Ascending aorta (tissue), 2 donors: ENCODE measurements around the gene AIF1. TPM values are rescaled to one million over a fixed set of nuclear protein-coding genes. Genes with fewer than 3 reads are reported as not detected.

Source experiments
- DNase-seq, 2 donors: peaks; one replicate each; pipeline ENCODE4 v3.0.0-alpha.2; 2019; ENCODE audit warnings: low spot score in 2 of 2
- H3K27ac ChIP-seq, 2 donors: fragments of 200-600 bp; sonication (generic); one replicate each; pipeline ENCODE4 v1.5.1; 2016 to 2017; ENCODE audit warnings: mild to moderate bottlenecking in 1 of 2
- H3K27me3 ChIP-seq: fragments of 200-600 bp; sonication (generic); one replicate; pipeline ENCODE4 v1.5.1; 2017
- H3K36me3 ChIP-seq, 2 donors: fragments of 200-600 bp; sonication (generic); one replicate each; pipeline ENCODE4 v1.5.1; 2016
- H3K4me1 ChIP-seq, 2 donors: fragments of 200-600 bp; sonication (generic); one replicate each; pipeline ENCODE4 v1.5.1; 2016 to 2017; ENCODE audit warnings: mild to moderate bottlenecking in 1 of 2
- H3K4me3 ChIP-seq, 2 donors: fragments of 200-600 bp; sonication (generic); one replicate each; pipeline ENCODE4 v1.5.1; 2016 to 2017; ENCODE audit warnings: mild to moderate bottlenecking in 1 of 2
- H3K9me3 ChIP-seq, 2 donors: fragments of 200-600 bp; sonication (generic); one replicate each; pipeline ENCODE4 v1.5.1; 2016
- CTCF ChIP-seq, 3 experiments: fragments of 200-600 bp in 2 of 3; fragments of 450-650 bp in 1 of 3; sonication (generic) in 2 of 3; IDR thresholded peaks; one replicate each; pipeline ENCODE4 v1.5.1; 2016 to 2019; ENCODE audit warnings: antibody characterized with exemption in 3 of 3, mild to moderate bottlenecking in 1 of 3, moderate library complexity in 1 of 3
- intact Hi-C: fragments of 100-400 bp; cut with DNase I; formaldehyde crosslinking; loops from one replicate; pipeline ENCODE4 v1.15.1; 2023
- total RNA-seq: library from RNA; depleted of rRNA; stranded (reverse); fragments of >200 nt; gene quantifications from one replicate; pipeline ENCODE4 v1.1.0, GENCODE V29; 2016

The AIF1 gene
- total RNA-seq, 1 donor from 2014 or later = 1.7 TPM

- TF ChIP-seq CTCF (IDR thresholded peaks at IDR 0.05) = no peak
- Histone ChIP-seq H3K4me1 (no peaks in the 10 kb centered on the region), H3K36me3 (peaks cover 93 to 96% of the 10 kb centered on the region in 2 donors), H3K9me3 (no peaks in the 10 kb centered on the region), H3K27me3 (no peaks in the 10 kb centered on the region), H3K27ac (no peak overlapping the region), H3K4me3 (no peak overlapping the region)
- DNase-seq = no peak
- intact Hi-C loops = loop anchor here (10.0 kb wide), 1 partner anchor 1347 kb away; no protein-coding TSS in a partner anchor
These were observed 12.8 kb downstream of the AIF1 start for GRCh38 chr6:31627690-31628287.

- intact Hi-C loops = loop anchor here (10.0 kb wide), 1 partner anchor 1346 kb away; no protein-coding TSS in a partner anchor
- Histone ChIP-seq H3K9me3 (no peaks in the 10 kb centered on the region), H3K27ac (no peak overlapping the region), H3K36me3 (peaks cover 97 to 100% of the 10 kb centered on the region in 2 donors), H3K4me1 (no peaks in the 10 kb centered on the region), H3K4me3 (no peak overlapping the region), H3K27me3 (no peaks in the 10 kb centered on the region)
- no peak for DNase-seq
- TF ChIP-seq CTCF (IDR thresholded peaks at IDR 0.05) = no peak
These were observed 14.0 kb downstream of the AIF1 start for GRCh38 chr6:31629014-31629413.

GRCh38 chr6:31630177-31630934, 15.3 kb downstream of the AIF1 start:
- H3K9me3 ChIP-seq = no peaks in the 10 kb centered on the region
- TF ChIP-seq CTCF (IDR thresholded peaks at IDR 0.05) = no peak
- H3K27me3 ChIP-seq = no peaks in the 10 kb centered on the region
- DNase-seq = no peak
- no peaks in the 10 kb centered on the region for H3K4me1 ChIP-seq
- peaks cover 97 to 100% of the 10 kb centered on the region in 2 donors for H3K36me3 ChIP-seq
- no peak overlapping the region for H3K27ac ChIP-seq
- H3K4me3 ChIP-seq = no peak overlapping the region
- intact Hi-C loops = no loop called here

GRCh38 chr6:31631209-31631608, 16.2 kb downstream of the AIF1 start:
- H3K27ac ChIP-seq = no peak overlapping the region
- no peak overlapping the region for H3K4me3 ChIP-seq
- DNase-seq = no peak
- TF ChIP-seq CTCF (IDR thresholded peaks at IDR 0.05) = no peak
- H3K36me3 ChIP-seq = peaks cover 97 to 100% of the 10 kb centered on the region in 2 donors
- H3K4me1 ChIP-seq = no peaks in the 10 kb centered on the region
- no peaks in the 10 kb centered on the region for H3K27me3 ChIP-seq
- no peaks in the 10 kb centered on the region for H3K9me3 ChIP-seq
- intact Hi-C loops = no loop called here

- TF ChIP-seq CTCF (IDR thresholded peaks at IDR 0.05) = no peak
- no peak overlapping the region for H3K4me3 ChIP-seq
- peaks cover 97 to 100% of the 10 kb centered on the region in 2 donors for H3K36me3 ChIP-seq
- no peaks in the 10 kb centered on the region for H3K9me3 ChIP-seq
- H3K27ac ChIP-seq = no peak overlapping the region
- H3K4me1 ChIP-seq = no peaks in the 10 kb centered on the region
- no peaks in the 10 kb centered on the region for H3K27me3 ChIP-seq
- intact Hi-C loops = no loop called here
- no peak for DNase-seq
These were observed 16.7 kb downstream of the AIF1 start for GRCh38 chr6:31631681-31632278.
